Activated CD4-positive, alpha-beta T cell treated with anti-CD3 and anti-CD28 coated beads for 24 hours (primary cell): Measurements from ENCODE around the gene ERO1B.

ENCODE experiments used
- DNase-seq, 2 donors: peaks; one replicate each; pipeline ENCODE4 v3.0.0-alpha.2; 2020; ENCODE audit warnings: low read depth in 2 of 2

The ERO1B gene

DNA sequence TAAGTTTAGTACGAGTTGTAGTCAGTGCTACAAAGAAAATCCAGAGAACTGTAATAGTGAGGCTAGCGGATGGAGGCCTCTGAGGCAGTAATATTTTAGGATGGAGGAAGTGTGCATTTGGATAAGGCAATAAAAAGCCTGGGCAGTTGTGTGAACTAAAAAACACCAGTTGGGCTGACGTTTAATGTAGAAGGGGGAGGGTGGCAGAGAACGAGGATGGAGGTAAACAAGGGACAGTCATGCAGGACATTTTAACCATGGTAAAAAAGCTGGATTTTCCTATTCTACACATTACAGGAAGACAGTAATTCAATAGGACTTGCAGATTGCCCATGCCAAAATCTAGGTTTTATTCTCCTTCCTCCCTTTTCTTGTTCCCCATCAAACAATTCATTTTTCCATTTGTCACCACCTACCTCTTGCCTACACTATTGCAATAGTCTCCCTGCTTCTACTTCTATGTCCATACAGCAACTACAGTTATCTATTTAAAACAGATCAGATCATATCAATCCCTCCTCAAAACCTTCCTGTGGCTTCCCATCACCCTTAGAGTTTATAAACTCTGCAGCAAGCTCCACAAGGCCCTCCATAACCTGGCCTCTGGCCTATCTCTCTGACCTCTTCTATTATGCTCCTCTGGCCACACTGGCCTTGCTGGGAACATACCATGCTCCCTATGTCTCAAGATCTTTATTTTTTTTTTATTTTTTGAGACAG is 27.7 kb downstream of the ERO1B start:
- DNase-seq: no peak

DNA sequence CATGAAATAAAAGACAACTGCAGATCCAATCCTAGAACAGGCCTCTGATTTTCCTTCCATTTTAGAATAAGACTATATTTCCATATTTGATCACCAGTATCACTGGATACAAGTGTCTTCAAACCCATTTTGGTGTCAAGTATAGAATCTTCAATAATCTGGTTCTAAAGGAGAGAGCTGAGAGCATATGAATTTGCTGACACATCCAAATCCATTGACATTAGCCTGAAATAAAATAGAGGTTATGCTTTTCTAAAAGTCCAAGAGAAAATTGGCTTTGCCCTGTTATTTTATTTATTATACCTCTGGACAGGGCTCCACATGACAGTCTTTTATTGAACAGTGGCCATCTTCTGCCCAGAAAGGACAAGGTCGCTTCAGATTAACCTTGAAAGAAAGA is 28.6 kb downstream of the ERO1B start:
- DNase-seq: no peak

DNA sequence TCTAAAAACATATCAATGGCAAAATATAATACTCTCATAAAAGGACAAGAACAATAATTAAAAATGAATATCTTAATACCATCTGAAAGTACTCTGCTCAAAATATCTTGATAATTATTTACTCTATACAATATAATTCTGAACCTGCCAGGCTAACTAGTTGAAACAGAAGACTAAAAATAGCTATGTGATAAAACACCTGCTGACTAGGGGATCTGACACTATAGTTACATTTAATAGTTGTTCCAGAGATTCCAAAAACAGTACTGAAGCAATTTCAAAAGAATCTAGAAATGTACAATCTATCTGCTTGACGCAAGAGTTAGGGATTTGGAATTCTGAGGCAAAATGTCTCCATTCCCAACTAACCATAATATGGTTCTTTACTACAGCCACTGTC is 30.2 kb downstream of the ERO1B start:
- no peak for DNase-seq

DNA sequence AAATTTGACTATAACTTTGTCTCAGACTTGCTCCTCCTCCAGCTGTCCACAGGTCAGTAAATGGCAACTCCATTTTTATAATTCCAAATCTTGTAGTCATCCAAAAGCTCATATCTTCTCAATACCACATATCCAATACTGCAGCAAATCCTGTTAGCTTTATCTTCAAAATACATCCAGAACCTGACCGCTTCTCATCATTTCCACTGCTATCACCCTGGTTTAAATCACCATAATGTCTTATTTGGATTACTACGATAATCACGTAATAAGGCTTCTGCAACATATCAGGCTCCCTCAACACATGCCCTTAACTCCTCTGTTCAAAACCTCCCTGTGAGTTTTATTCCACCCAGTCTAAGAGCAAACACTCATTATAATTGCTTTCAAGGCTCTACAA is 34.5 kb downstream of the ERO1B start:
- no peak for DNase-seq

DNA sequence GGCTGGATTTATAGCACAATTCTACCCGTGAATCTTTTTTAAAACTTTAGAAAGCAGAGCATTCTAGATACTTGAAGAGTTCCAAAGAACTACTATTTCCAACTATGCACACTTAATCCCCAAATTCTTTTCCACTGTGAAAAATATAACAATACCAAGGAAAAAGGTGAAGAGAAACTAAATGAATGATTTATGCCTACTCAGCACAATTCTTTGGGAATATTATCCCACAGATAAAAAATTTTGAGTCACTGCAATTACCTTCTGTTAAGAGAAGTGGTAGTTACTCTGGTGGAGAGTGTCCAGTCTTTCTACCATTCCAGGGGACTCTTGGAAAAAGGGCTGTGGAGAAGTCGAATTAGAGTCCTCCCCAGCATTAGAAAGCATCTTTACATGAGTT is 39.2 kb downstream of the ERO1B start:
- no peak for DNase-seq

DNA sequence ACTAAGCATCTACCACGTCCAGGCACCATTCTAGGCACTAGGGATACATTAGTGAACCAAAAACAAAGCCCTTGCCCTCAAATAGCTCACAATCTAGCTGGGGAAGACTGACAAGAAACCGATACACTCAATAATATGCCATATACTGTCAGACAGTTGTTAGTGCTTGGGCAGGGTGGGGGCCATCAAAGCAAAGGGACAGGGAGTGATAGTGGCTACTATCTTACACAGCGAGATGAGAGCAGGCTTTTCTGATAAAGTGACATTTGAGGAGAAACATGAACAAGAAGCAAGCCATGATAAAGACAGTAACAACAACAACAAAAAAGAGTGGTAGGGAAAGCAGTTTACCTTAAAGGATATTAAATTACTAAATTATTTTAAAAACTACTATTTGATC is 41.1 kb downstream of the ERO1B start:
- DNase-seq: no peak

DNA sequence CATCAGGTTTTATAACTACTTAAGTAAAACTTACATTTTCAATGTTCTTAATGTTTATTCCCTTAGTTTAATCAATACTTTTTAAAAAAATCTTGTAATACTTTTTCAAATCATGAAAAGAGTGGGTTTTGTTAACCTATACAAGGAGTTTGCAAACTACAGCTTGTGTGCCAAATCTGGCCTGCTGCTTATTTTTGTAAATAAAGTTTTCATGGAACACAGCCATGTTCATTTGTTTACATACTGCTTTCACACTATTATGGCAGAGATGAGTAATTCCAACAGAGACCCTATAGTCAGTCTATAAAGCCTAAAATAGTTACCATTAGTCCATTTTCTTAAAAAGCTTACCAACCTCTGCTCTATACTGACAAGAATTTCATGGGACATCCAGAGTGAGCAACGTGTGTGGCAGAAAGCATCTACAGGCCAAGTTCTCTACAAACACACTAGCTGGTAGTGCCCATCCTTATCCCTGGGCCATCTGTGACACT is 42.6 kb downstream of the ERO1B start:
- no peak for DNase-seq

DNA sequence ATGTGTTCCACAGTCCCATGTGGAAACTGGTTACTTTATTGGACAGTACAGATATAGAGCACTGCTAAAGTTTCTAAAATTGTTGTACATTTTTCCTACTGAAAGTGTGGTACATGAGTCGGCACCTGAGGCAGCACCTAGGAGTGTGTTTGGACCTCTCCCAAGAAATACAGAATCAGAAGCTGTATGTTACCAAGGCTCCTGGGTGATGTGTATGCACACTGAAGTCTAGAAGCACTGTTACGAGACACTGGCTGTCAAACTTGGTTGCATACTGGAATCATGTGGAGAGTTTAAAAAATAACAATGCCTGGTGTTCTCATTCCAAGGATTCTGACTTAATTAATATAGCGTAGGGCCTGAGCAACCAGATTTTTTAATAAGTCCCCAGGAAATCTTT is 46.6 kb downstream of the ERO1B start:
- DNase-seq: no peak

DNA sequence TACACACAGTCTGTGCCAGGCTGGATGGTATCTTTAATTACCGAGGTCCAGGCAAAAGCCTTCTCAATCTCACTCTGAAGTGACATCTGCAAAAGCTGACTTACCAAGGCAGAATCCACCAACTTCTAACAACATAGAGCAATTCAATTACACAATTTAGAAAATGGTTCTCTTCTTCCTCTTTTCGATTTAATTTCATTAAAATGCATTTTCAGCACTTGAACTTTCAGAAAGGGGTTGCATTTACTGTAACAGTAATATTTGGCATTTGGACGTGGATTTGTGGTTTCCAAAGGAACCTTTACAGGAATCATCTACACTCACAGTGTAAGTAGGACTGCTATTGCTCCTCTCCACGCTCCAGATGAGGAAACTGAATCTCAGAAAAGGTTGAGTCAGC is 53.3 kb downstream of the ERO1B start:
- DNase-seq: no peak

DNA sequence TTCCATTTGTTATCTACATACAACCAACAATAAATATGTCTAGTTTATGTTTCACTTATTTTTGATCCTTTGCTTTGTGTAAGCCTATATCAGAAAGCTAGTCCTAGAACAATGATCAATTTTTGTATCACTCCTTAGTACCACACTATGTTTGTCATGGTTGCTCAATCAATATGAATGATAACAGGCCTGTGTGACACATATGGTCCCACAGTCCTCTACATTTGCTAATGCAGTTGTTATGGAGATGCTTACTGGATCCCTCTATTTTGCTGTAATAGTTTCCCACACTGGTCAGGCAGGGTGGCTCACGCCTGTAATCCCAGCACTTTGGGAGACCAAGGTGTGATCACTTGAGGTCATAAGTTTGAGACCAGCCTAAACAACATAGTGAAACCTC is 59.1 kb downstream of the ERO1B start:
- DNase-seq: no peak

DNA sequence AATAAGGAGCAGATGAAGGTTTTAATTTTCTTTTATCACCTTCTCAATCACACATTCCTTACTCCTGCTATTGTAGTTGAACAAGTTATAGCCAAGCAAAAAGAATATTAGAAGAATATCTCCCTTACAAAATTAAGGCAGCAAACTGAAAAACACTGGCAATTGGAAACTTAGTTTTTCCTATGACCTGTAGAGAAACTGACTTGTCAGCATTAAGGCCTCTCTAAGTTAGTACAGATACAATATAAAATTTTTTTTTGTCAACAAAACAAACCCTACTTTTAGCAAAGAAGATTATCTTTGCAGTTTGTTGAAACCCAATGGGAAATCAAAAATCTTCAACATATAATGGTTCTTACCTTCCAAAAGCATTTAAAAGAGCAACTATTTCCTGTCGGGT is 61.3 kb downstream of the ERO1B start:
- DNase-seq: no peak

DNA sequence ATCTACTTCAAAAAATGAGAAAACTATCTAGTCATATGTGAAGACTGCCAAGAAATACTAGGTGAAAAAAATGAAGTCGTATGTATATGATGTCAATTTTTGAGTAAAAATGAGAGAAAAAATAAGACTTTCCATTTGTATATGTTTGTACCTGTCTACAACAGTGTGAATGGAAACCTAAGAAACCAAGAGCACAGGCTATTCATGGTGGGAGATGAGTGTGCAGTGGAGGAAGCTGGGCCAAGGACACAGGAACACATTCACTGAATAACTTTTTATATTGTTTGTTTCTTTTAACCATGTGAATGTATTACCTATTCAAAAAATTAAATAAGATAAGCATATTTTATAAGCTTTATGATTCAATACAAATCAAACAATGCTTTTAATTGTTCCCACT is 67.0 kb downstream of the ERO1B start:
- DNase-seq: no peak

DNA sequence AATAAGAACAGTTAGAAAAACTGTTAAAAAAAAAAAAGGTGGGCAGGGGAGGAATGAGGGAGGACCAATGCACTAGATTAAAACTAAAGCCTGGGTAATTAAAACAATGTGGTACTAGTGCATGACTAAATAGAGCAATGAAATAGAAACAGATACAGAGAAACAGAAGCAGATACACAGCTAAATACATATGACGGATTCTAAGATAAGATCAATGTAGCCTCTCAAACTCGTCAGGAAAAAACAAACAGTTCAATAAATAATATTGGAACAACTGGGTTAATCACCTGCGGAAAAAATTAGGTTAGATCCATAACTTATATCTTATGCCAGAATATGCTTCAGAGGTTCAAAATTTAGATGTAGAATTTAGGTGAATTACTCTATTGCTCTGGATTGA is 68.2 kb downstream of the ERO1B start:
- DNase-seq: no peak

DNA sequence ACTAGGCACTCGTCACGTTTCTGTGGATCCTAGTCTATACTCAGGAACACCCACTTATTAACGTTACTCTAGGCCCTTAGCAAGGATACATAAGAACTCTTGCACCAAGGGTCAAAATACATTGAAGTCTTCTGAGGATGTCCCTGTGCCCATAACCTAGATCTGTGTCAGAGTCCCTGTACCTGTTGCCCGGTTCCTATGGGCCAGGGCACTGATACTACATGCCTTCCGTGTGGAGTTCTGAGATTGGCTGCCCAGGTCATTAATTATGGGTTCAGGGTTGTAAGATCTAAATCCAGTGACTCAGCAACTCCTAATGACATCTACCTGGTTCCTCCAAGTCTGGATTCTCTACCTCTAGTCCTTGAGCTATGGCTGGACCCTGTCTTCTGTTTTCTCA is 69.9 kb downstream of the ERO1B start:
- DNase-seq: no peak

DNA sequence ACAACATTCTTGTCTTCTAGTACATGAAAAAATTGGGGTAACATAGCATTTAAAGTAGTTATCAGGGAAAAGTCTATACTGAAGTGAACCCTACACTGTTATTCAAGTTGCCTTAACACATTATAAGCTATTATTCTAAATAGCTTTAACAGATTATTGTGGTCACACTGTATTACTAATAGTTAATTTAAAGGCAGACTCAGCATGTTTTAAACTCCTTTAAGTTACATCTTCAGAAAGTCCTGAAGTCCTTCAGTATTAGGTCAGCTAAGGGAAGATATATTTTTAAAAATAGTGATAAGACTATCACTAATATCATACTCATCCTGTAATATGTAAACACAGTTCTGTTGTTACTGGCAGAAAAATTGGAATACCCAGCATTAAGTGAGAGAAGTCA is 72.0 kb downstream of the ERO1B start:
- DNase-seq: no peak

DNA sequence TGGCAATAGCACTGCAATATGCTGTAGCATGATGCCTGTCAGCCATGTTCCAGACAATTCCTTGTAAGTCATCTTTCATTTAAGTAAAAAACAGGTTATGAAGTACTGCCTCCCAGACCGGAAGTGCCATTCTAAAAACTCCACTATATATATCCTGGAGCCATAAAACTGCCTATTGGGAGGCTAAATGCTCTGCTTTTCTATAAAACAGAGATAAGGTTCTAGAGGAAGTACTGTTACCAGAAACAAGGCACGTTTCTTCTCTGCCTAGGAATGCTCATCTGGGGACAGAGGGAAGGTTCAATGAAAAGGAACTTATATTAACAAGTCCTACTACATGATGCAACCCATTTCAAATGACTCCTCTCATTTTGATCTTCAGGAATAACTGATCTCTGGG is 72.6 kb downstream of the ERO1B start:
- no peak for DNase-seq

DNA sequence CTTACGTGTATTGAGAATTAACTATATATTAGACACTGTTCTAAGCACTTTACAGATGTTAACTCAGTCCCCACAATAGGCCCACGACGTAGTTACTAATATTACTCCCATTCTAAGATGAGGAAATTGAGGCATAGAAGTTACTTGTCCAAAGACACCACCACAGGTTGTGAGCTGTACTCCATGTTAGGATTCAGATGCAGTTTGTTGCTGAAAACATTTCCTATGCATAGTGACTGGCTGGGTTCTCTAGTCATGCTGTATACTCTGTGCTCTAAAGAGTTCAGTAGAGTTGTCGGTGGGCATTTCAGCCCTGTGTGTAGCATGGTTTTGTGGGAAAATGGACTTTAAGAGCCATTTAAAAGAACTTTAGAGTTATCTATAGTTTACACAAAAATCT is 74.2 kb downstream of the ERO1B start:
- no peak for DNase-seq

DNA sequence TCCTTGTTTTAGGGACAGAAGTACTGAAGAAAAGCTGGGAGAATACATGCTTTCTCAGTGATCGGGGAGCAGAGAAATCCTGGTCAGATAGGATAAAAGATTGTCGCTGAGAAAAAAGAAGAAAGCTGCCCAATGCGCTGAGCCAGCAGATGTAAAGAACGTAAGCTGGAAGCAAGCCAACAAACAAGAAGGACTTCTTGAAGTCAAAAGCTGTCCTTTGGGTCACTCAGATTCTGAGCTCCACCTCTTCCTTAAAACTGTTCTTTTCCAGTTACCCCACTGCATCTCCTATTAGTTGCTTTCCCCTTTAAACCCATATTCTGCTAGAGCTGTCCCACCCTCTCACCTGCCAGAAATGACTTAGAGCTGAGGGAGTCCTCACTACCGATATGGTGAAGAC is 74.6 kb downstream of the ERO1B start:
- no peak for DNase-seq

DNA sequence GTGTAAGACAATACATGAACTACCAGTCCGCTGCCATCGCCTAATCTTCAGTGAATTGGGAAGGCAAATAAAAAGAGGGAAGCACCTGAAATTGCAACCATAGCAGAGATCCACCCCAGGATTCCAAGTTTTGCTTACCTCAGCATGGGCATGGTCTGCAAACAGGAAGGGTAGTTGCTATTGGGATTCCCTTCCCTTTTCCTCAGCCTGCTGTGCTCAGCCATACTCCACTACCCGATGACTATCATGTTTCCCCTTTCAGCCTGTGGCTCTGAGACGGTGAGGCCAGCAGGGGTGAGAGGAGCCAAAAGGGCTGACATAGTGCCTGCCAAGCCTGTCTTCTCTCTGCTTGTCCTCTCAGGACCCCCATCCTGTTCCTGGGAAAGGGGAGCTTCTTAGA is 75.2 kb downstream of the ERO1B start:
- no peak for DNase-seq

DNA sequence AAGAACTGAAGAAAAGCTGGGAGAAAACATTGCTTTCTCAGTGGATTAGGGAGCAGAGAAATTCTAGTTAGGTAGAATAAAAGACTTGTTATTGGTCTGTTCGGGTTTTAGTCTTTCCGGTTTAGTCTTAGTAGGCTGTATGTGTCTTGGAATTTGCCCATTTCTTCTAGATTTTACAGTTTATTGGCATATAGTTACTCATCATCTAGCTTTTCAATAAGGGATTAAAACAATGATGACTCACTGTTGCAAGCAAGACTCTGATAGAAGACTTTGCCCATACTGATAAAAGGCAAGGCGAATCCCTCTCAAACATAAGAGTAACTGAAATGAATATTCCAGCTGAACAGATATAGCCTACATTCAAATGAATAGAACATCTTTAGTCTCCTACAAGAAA is 77.1 kb downstream of the ERO1B start:
- DNase-seq: no peak

DNA sequence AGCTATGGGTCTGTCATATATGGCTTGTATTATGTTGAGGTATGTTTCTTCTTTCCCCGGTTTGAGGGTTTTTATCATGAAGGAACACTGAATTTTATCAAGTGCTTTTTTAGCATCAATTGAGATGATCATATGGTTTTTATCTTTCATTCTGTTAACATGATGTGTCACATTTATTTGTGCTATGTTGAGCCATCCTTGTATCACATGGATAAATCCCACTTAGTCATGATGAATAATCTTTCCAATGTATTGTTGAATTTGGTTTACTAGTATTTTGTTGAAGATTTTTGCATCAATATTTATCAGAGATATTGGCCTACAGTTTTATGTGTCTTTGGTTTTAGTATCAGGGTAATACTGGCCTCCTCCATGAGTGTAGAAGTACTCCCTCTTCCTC is 77.7 kb downstream of the ERO1B start:
- DNase-seq: no peak

DNA sequence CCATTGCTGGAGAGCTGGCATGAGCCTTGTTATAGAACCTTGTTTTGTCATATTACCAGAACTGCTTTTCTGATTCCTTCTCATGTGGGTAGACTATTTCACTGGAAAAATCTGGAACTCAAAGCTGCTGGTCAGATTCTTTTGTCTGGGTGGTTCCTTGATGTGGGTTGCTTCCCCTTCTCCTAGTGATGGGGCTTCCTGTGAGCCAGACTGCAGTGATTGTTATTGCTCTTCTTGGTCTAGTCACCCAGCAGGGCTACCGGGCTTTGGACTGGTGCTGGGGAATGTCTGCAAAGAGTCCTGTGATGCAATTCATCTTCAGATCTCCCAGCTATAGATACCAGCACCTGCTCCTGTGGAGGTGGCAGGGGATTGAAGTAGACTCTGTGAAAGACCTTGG is 80.0 kb downstream of the ERO1B start:
- no peak for DNase-seq

DNA sequence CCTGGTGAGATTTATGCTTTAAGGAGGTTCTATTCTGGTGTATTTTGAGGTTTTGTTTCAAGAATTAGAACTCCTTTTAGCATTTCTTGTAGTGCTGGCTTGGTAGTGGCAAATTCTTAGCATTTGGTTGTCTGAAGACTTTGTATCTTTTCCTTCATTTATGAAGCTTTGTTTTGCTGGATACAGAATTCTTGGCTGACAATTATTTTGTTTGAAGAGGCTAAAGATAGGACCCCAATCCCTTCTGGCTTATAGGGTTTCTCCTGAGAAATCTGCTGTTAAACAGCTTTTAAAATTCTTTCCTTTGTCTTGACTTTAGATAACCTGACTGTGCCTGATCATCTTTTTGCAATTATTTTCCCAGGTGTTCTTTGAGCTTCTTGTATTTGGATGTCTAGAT is 80.8 kb downstream of the ERO1B start:
- no peak for DNase-seq

DNA sequence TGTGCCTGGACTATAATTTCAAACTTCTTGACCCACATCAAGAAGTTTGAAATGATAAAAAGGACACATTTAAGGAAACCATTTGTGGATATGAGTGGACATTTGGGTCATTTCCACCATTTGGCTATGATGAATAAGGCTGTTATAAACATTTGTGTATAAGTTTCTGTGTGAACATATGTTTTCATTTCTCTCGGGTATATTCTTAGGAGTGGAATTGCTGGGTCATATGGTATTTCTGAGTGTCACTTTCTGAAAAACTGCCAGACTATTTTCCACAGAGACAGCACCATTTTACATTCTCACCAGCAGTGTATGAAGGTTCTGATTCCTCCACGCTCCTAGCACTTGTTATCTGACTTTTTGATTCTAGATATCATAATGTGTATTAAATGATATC is 88.6 kb downstream of the ERO1B start:
- DNase-seq: no peak
